Measurements from ENCODE around the gene MAPK7. TPM values are rescaled to one million over a fixed set of nuclear protein-coding genes. Genes with fewer than 3 reads are reported as not detected.

The MAPK7 gene
- total RNA-seq, 4 donors from 2014 or later, result 35.0 to 60.7 (median 46.5) TPM

GRCh38 chr17:19412510-19412909 lies 34.2 kb downstream of the MAPK7 start:
- Histone ChIP-seq H3K27me3 (no peaks in the 10 kb centered on the region), H3K4me1 (peaks cover 0 to 2% (median 0%) of the 10 kb centered on the region in 4 donors), H3K36me3 (no peaks in the 10 kb centered on the region), H3K4me3 (no peak overlapping the region), H3K27ac (no peak overlapping the region), H3K9me3 (no peaks in the 10 kb centered on the region)
- no peak for TF ChIP-seq CTCF (IDR thresholded peaks at IDR 0.05)
- no peak for TF ChIP-seq POLR2A (IDR thresholded peaks at IDR 0.05)
- no peak for DNase-seq

DNA sequence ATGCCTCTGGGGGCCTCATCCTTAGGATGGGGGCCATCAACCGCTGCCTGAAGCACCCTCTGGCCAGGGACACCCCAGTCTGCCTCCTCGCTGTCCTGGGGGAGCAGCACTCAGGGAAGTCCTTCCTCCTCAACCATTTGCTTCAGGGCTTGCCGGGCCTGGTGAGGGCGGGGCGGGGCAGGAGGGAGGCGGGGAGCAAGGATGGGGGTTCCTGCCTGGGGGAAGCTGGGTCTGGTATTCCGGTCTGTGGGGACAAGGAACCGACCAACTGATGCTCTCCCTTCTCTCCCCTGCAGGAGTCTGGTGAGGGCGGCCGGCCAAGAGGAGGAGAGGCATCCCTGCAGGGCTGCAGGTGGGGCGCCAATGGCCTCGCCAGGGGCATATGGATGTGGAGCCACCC lies 34.7 kb downstream of the MAPK7 start:
- Histone ChIP-seq H3K4me3 (no peak overlapping the region), H3K36me3 (no peaks in the 10 kb centered on the region), H3K9me3 (no peaks in the 10 kb centered on the region), H3K27me3 (no peaks in the 10 kb centered on the region), H3K27ac (no peak overlapping the region), H3K4me1 (peaks cover 0 to 6% (median 0%) of the 10 kb centered on the region in 4 donors)
- no peak for DNase-seq
- TF ChIP-seq CTCF (IDR thresholded peaks at IDR 0.05) (no peak), POLR2A (IDR thresholded peaks at IDR 0.05) (no peak)

GRCh38 chr17:19413761-19414160 lies 35.5 kb downstream of the MAPK7 start:
- Histone ChIP-seq H3K27ac (no peak overlapping the region), H3K4me3 (no peak overlapping the region), H3K4me1 (peaks cover 0 to 8% (median 0%) of the 10 kb centered on the region in 4 donors), H3K36me3 (no peaks in the 10 kb centered on the region), H3K27me3 (no peaks in the 10 kb centered on the region), H3K9me3 (no peaks in the 10 kb centered on the region)
- no peak for TF ChIP-seq POLR2A (IDR thresholded peaks at IDR 0.05)
- TF ChIP-seq CTCF (IDR thresholded peaks at IDR 0.05), result no peak
- DNase-seq, result no peak

DNA sequence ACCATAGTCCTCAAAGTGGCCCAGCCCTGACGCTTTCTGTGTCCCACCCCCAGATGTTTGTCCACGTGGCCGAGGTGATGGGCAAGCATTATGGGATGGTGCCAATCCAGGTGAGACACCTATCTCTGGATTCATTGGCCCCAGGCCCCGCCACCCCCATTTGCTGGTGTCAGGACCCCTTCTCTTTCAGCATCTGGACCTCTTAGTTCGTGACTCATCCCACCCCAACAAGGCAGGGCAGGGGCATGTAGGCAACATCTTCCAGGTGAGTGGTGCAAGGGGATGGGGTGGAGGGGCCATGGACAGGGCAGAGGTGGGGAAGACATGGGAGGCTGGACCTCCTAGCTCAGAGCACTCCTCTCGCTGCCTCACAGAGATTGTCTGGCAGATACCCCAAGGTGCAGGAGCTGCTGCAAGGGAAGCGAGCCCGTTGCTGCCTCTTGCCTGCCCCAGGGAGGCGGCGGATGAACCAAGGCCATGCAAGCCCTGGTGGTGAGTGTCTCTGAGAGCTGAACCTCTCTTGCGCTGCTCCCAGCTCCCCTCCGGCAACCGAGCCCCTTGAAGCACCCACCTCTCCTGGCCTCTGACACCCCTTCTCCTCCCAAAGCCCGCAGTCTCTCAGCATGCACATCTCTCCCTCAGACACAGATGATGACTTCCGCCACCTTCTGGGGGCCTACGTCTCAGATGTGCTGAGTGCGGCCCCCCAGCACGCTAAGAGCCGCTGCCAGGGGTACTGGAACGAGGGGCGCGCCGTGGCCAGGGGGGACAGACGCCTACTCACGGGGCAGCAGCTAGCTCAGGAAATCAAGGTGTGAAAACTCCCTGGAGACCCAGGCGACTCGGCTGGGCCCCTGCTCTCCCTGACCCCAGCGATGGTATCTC lies 36.3 kb downstream of the MAPK7 start:
- TF ChIP-seq POLR2A (IDR thresholded peaks at IDR 0.05), result no peak
- no peak for TF ChIP-seq CTCF (IDR thresholded peaks at IDR 0.05)
- Histone ChIP-seq H3K27ac (no peak overlapping the region), H3K4me1 (peaks cover 0 to 8% (median 0%) of the 10 kb centered on the region in 4 donors), H3K4me3 (no peak overlapping the region), H3K27me3 (no peaks in the 10 kb centered on the region), H3K36me3 (no peaks in the 10 kb centered on the region), H3K9me3 (no peaks in the 10 kb centered on the region)
- DNase-seq, result no peak

DNA sequence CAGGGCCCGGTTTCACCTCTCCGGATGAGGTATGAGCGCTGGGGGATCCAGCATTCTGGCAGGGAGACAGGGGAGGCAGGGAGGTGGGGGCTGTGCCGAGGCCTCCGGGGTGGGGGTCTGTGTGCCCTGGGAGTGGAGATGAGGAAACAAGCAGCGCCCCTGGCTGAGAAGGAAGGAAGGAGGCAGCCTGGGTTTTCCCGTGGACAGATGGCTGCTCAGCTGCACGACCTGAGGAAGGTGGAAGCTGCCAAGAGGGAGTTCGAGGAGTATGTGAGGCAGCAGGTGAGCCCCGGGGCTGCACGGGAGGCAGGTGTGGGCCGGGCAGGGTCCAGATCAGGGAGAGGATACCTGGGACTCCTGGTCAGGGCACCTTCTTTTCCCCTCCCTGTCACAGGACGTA lies 37.0 kb downstream of the MAPK7 start:
- peaks cover 0 to 8% (median 0%) of the 10 kb centered on the region in 4 donors for H3K4me1 ChIP-seq
- H3K27ac ChIP-seq, result no peak overlapping the region
- TF ChIP-seq POLR2A (IDR thresholded peaks at IDR 0.05), result no peak
- no peak for TF ChIP-seq CTCF (IDR thresholded peaks at IDR 0.05)
- no peaks in the 10 kb centered on the region for H3K9me3 ChIP-seq
- no peak for DNase-seq
- H3K27me3 ChIP-seq, result no peaks in the 10 kb centered on the region
- H3K36me3 ChIP-seq, result no peaks in the 10 kb centered on the region
- H3K4me3 ChIP-seq, result no peak overlapping the region

All from Peyer's patch (tissue), 4 donors.